ENCODE data around the gene RPL23. TPM values are rescaled to one million over a fixed set of nuclear protein-coding genes. Genes with fewer than 3 reads are reported as not detected.

The RPL23 gene
- total and polyA plus RNA-seq, 9 of the 15 experiments (the other 6 are each of a cell fraction or from before 2014, with no cell fraction given): 1,745 to 3,667 (median 3,096) TPM

- no peaks in the 10 kb centered on the region; the same call in 1 of the 2 replicates for H4K20me1 ChIP-seq (replicated peaks; ENCODE audit: control insufficient read depth, insufficient read depth, low read length)
- in situ Hi-C loops (cut with MboI) (no loop called here), intact Hi-C loops (cut with micrococcal nuclease) (no loop called here)
- peak within 1 kb of the TSS; percentile 94 to 97 for H3K9ac ChIP-seq (ENCODE audit: insufficient read depth in 1 of 2, low read depth in 2 of 2, low read length in 2 of 2)
- peaks cover 4 to 6% of the 10 kb centered on the region in 2 experiments; a peak in 4 of 5 replicates for H3K4me1 ChIP-seq (replicated peaks in 1 of 2; ENCODE audit: control insufficient read depth in 2 of 2, insufficient read depth in 2 of 2, low read length in 2 of 2)
- H3K9me3 ChIP-seq (replicated peaks; ENCODE audit: control insufficient read depth, insufficient read depth, low read depth, low read length): no peaks in the 10 kb centered on the region
- peak within 1 kb of the TSS; percentile 88 for H2AFZ ChIP-seq (ENCODE audit: low read depth, low read length)
- ChIA-PET POLR2A (interaction anchor here (0.6 to 2.3 kb wide), 15 partner anchors 8 to 112 kb away, joined by 3 to 9 read pairs (median 4); partner anchors contain the start of genes PIP4K2B and RPL23), CTCF (ENCODE audit: low intra/inter-chr PET ratio) (no interaction called here)
- peak; percentile 92 for ATAC-seq
- peak within 1 kb of the TSS; percentile 95 for H3K4me2 ChIP-seq (ENCODE audit: insufficient read depth, low read length)
- peak within 1 kb of the TSS; percentile 68 for H3K4me3 ChIP-seq
- peak; percentile 93 to 98 (median 94) for DNase-seq (ENCODE audit: extremely low read depth in 1 of 4, low spot score in 3 of 4)
- BruUV-seq (replicated peaks): TSS peak; percentile 98
- no peak for FAIRE-seq
- WGBS (ENCODE audit: insufficient coverage, low coverage, missing lambda C conversion rate): under 1% methylated on average over 53 of the region's 55 CpGs
- H3K9me1 ChIP-seq (ENCODE audit: control insufficient read depth, insufficient read depth, low read length): no peaks in the 10 kb centered on the region
- H3K27ac ChIP-seq (ENCODE audit: extremely low read depth, low read depth, low read length): peak within 1 kb of the TSS; percentile 97
- no peaks in the 10 kb centered on the region for H3K27me3 ChIP-seq (ENCODE audit: control insufficient read depth in 2 of 2, insufficient read depth in 2 of 2, low read length in 2 of 2)
- H3K36me3 ChIP-seq (ENCODE audit: control insufficient read depth, insufficient read depth, low read length): peaks cover 30% of the 10 kb centered on the region; the same call in 2 of the 3 replicates
- H3K79me2 ChIP-seq (ENCODE audit: control insufficient read depth, insufficient read depth, low read length): peaks cover 35% of the 10 kb centered on the region
- TF ChIP-seq ZNF354B (CRISPR knock-in tag; IDR thresholded peaks at IDR 0.05): no peak
- TF ChIP-seq SETDB1 (IDR thresholded peaks at IDR 0.05; ENCODE audit: low read length): no peak
- no peak for TF ChIP-seq ZNF609 (CRISPR knock-in tag; IDR thresholded peaks at IDR 0.05; ENCODE audit: borderline replicate concordance)
- TF ChIP-seq ZNF165 (CRISPR knock-in tag; IDR thresholded peaks at IDR 0.05; ENCODE audit: borderline replicate concordance): no peak
- TF ChIP-seq SUPT5H (IDR thresholded peaks at IDR 0.05): peak; percentile 91
- no peak for TF ChIP-seq ZNF77 (CRISPR knock-in tag; IDR thresholded peaks at IDR 0.05)
- no peak for TF ChIP-seq NFYB (IDR thresholded peaks at IDR 0.05; ENCODE audit: extremely low read depth, insufficient read length)
- no peak for TF ChIP-seq U2AF2 (optimal IDR thresholded peaks at IDR 0.05; ENCODE audit: low read depth, low read length)
- TF ChIP-seq MAFG (tag; conservative IDR thresholded peaks at IDR 0.05): peak; percentile 91
- no peak for TF ChIP-seq PTRF (tag; IDR thresholded peaks at IDR 0.05)
- TF ChIP-seq SMAD2 (IDR thresholded peaks at IDR 0.05; ENCODE audit: low read depth, low read length): no peak
- 0 out of 2 replicates have a peak, but pooled peaks have one; percentile 79 for TF ChIP-seq STAT6 (CRISPR knock-in tag; IDR thresholded peaks at IDR 0.05)
- TF ChIP-seq DMBX1 (CRISPR knock-in tag; IDR thresholded peaks at IDR 0.05; ENCODE audit: borderline replicate concordance): no peak
- peak; percentile 69; the same call in 1 of the 2 replicates for TF ChIP-seq KLF1 (tag; IDR thresholded peaks at IDR 0.05)
- no peak for TF ChIP-seq ZNF699 (CRISPR knock-in tag; IDR thresholded peaks at IDR 0.05; ENCODE audit: insufficient replicate concordance)
Measured at GRCh38 chr17:38824899-38825761, 28.4 kb downstream of the RPL23 start, which contains the start of gene CWC25. CWC25 (minus strand) TSS chr17:38825321; CDS start chr17:38825183, 138 bp downstream.
